ENCODE measurements around the gene MEGF6. TPM values are rescaled to one million over a fixed set of nuclear protein-coding genes. Genes with fewer than 3 reads are reported as not detected.

Gene MEGF6
- total and polyA plus RNA-seq, 2 of the 8 experiments (the other 6 are each of a cell fraction or from before 2014, with no cell fraction given): 4.1 to 14.8 TPM

GRCh38 chr1:3537359-3537758, 73.9 kb downstream of the MEGF6 start:
- Histone ChIP-seq H3K27me3 (replicated peaks in 1 of 4; ENCODE audit: control insufficient read depth in 3 of 4, extremely low read depth in 1 of 4, insufficient read depth in 3 of 4, low read length in 3 of 4) (peaks cover 0 to 19% (median 6%) of the 10 kb centered on the region in 4 experiments; a peak in 4 of 7 replicates), H2BK20ac (ENCODE audit: low read length) (no peak overlapping the region), H3K79me1 (ENCODE audit: low read depth, low read length) (no peaks in the 10 kb centered on the region), H3K9me3 (ENCODE audit: insufficient read depth in 2 of 2, low read depth in 1 of 2, low read length in 1 of 2) (no peaks in the 10 kb centered on the region), H3K4me1 (replicated peaks in 1 of 4; ENCODE audit: control insufficient read depth in 3 of 4, insufficient read depth in 4 of 4, low read length in 3 of 4) (peaks cover 0 to under 1% (median 0%) of the 10 kb centered on the region in 4 experiments; a peak in 2 of 7 replicates), H3K23ac (ENCODE audit: insufficient read length) (no peak overlapping the region), H3K9ac (replicated peaks in 1 of 4; ENCODE audit: extremely low read depth in 1 of 4, low read depth in 3 of 4, low read length in 3 of 4) (no peak overlapping the region), H3K36me3 (ENCODE audit: control insufficient read depth in 2 of 4, insufficient read depth in 4 of 4, low read length in 3 of 4) (no peaks in the 10 kb centered on the region), H3K4ac (replicated peaks; ENCODE audit: insufficient read length, low read depth, low read length) (no peak overlapping the region), H3K18ac (ENCODE audit: extremely low read depth, low read length) (no peak overlapping the region), H2BK5ac (ENCODE audit: low read depth, low read length) (no peak overlapping the region), H4K91ac (replicated peaks; ENCODE audit: insufficient read length, low read length) (no peak overlapping the region), H4K20me1 (replicated peaks in 1 of 2; ENCODE audit: control insufficient read depth in 1 of 2, insufficient read depth in 2 of 2, low read length in 2 of 2) (peaks cover 6 to 22% of the 10 kb centered on the region in 2 experiments), H3K56ac (replicated peaks; ENCODE audit: insufficient read length, low read depth, low read length) (no peak overlapping the region), H2AFZ (ENCODE audit: low read length) (no peak overlapping the region), H3K23me2 (ENCODE audit: low read depth, low read length) (no peaks in the 10 kb centered on the region), H3K27ac (ENCODE audit: low read depth, low read length) (no peak overlapping the region), H4K5ac (ENCODE audit: insufficient read length, low read depth, low read length) (no peak overlapping the region), H3K14ac (ENCODE audit: insufficient read length) (no peak overlapping the region), H2BK15ac (ENCODE audit: low read length) (no peak overlapping the region), H2BK12ac (ENCODE audit: low read depth, low read length) (no peak overlapping the region), H2AK5ac (ENCODE audit: low read depth, low read length) (no peak overlapping the region), H2BK120ac (replicated peaks; ENCODE audit: low read depth, low read length) (no peak overlapping the region), H4K8ac (ENCODE audit: extremely low read depth, insufficient read depth, low read length) (peak overlapping the region; percentile 68; the same call in 1 of the 2 replicates), H3K4me3 (ENCODE audit: extremely low read depth in 1 of 4, insufficient read depth in 2 of 4, low read depth in 3 of 4, low read length in 4 of 4) (no peak overlapping the region), H3K4me2 (ENCODE audit: insufficient read depth in 1 of 2, low read depth in 2 of 2, low read length in 2 of 2) (no peak overlapping the region), H3K79me2 (ENCODE audit: control insufficient read depth in 1 of 2, insufficient read depth in 2 of 2, low read length in 2 of 2) (no peaks in the 10 kb centered on the region)
- DNase-seq (ENCODE audit: low read depth in 1 of 2, low spot score in 2 of 2): no peak
- 91% methylated on average over 16 of the region's 16 CpGs; no CpG with 5 or more reads in 1 of the 2 experiments for WGBS, 2 experiments (ENCODE audit: extremely low coverage in 1 of 2, insufficient coverage in 1 of 2, insufficient read length in 1 of 2, insufficient replicate concordance in 2 of 2, low coverage in 1 of 2, low lambda C conversion rate in 2 of 2, missing lambda C conversion rate in 1 of 2)
- ChIA-PET CTCF (ENCODE audit: partially characterized antibody) (interaction anchor here (1.2 to 7.2 kb wide), 6 partner anchors 11 to 85 kb away, joined by 3 to 34 read pairs (median 6); no protein-coding TSS in a partner anchor), POLR2A (ENCODE audit: partially characterized antibody) (no interaction called here)
- no peak for FAIRE-seq

All from H1 (cell line).